Left hindlimb (tissue), 1 donor: ENCODE results near the gene REG1B.

Experiments used
- DNase-seq: peaks from one replicate; pipeline ENCODE4 v3.0.0-alpha.2; 2018

REG1B gene, protein sequence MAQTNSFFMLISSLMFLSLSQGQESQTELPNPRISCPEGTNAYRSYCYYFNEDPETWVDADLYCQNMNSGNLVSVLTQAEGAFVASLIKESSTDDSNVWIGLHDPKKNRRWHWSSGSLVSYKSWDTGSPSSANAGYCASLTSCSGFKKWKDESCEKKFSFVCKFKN

DNA sequence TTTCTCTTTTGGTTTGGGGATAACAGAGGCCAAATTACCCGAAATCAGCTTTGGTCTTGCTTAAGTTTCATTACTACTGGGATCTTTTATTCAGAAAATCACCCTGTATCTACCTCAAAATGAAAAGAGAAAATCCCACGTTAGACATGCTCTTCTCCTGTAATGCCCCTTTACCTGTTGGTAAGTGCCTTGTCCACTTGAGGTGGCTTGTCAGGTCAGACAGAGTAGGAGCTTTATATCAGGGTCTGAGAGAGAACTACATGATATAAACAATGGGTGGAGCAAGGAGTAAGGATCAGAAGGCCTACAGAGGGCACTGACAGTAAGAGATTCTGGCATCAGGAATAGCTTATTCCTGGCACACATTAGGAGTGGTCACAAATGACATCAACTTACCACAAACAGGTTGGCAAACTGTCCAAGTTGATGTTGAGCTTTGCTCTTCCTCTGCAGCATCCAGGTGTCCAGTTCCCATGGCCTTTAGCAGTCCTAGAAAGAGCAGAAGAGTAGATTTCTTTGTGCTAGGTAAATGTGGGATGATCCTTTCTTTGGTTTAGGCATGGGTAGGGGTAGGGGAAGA, at the start of gene REG1B:
TSS of gene REG1B (minus strand) at position 209 of the 580 bp plus-strand sequence. CDS start 381 bp downstream, outside the sequence.
- DNase-seq = no peak

DNA sequence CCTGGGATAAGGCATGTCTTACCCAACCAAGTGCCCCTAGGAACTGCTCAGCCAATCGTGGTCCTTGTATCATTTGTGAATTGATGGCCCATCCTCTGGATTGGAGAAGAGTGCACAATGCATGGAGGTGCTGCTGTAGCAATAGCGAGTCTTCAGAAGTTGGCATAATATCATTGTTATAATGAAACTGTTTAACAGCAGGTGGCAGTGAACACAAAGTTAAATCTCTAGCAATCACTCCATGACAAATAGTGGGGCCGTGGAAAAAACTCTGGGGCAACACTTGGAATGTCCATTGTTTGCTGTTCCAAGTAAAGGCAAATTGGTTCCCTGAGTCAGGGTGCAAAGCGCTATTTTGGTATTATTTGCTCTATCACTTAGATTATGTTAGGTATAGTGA, 43.9 kb upstream of the REG1B start:
- DNase-seq = no peak

DNA sequence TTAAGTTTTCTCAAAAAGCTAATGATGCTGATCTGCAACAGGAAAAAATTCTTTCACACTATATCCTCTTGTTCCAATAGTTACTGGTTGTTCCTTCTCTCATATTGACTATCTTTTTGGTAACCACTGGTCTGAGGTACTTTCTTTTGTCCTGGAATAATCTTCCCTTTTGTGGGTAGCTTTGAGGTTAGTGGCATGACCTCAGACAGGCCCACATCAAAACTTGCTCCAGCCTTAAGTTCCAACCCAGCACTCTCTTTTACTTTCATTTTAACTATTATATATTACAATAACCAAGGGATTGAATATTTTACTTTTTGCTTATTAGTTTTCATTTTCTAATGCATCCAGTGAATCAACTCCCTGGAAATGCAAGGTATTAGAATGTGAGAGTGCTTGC, 42.0 kb upstream of the REG1B start:
- DNase-seq = no peak

DNA sequence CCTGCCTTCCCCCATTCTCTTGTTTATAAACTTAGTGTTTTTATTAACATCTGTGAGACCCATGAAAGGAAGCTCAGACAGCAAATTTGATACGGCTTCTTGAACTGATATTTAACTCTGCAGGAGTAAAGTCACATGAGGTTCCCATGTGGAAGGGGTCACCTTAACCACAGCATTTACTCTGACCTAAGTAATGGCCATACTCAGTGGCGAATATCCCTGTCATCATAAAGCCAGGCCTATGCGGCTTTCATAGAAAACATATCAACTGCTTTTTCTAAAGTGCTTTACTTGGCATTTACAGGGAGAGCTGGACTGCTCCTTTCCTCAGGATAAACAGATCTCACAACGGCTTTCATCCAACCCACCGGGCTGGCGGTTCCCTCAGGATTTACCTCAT, 41.5 kb upstream of the REG1B start:
- no peak for DNase-seq

DNA sequence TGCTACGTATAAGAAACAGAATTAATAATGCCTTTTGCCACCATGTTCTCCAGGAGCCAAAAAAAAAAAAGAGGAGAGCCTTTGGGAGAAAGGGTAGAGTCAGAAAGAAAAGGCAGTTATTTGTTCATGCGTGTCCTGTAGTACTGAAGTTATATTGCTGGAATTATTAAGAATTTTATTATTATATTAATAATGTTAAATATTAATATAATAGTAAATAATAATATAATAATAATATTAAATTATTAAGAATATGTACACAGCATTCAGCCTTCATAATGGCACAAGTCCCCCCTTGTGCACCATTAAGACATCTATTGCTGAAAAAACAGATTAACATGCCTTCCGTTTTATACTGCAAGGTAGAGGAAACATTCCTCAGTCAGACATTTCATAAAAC, 40.6 kb upstream of the REG1B start:
- no peak for DNase-seq

DNA sequence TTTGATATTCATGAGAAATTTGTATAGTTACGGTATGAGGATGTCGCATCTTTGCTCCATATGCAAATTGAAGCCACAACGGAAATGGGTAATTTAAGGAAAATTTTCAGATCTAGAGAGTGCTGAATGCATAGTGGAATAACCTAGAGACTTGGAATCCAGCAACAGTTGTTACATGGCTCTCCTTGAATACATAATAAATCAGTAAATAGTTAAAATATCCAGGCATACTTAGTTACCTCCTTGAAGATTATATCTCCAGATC, 37.9 kb upstream of the REG1B start:
- no peak for DNase-seq

DNA sequence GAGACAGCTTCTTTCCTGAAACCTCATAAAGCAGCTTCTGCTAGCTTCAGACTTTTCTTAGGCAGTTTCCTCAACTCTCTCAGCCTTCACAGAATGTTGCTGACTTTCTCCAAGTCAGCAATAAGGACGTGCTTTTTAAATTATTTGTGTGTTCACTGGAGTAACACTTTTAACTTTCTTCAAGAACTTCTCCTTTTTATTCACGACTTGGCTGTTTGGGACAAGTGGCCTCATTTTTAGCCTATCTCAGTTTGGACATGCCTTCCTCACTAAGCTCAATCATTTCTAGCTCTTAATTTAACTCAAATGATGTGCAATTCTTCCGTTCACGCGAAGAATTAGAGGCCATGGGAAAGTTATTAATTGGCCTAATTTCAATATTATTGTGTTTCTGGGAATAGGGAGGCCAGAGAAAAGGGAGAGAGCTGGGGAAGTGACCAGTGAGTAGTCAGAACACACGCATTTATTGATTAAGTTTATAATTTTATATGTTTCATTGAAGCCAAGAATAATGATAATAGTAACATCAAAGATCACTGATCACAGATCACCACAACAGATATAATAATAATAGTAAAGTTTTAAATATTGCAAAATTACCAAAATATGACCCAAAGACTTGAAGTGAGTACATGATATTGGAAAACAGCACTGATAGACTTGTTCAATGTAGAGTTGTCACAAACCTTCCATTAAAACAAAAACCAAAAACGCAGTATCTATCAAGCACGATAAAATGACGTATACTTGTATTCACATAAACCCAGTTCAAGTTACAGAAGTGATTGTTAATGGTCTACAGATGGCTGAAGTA, 37.3 kb upstream of the REG1B start:
- no peak for DNase-seq

DNA sequence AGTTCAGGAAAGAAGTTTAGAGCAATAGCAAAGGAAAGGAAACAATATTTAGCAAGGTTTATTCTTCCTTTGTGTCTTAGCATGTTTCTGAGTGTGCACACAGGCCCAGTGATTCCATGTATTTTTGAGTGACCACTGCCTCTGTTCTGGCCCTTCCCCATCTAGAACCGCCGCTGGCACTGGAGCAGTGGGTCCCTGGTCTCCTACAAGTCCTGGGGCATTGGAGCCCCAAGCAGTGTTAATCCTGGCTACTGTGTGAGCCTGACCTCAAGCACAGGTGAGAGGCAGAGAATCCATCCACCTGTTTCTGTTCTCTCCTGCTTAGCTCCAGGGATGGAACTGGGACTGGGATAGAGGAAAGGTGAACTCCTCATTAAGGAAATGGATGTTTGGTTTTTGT, 34.9 kb upstream of the REG1B start:
- no peak for DNase-seq

DNA sequence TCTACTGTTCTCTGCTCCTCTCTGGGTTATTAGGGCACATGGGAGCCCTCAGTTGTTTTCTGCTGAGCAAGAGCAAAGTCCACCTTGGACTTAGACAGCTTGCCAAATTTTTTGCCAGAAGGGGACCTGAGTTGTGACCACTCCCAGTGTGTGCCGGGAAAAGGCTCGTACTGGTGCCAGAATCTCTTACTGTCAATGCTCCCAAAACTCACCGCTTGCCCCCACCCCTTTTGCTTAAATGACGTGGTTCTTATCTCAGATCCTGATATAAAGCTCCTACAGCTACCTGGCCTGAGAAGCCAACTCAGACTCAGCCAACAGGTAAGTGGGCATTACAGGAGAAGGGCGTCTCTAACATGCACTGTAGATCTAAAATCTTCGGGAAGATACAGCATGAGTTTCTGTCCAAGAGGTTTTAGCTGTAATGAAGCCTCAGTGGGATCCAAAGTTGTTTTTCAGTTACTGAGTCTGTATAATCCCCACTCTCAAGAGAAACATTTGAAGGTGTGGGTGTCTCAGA, 32.5 kb upstream of the REG1B start, which contains the start of gene REG1A:
TSS of gene REG1A (plus strand) at position 295 of the 520 bp plus-strand sequence. CDS start 374 bp downstream, outside the sequence.
- no peak for DNase-seq

DNA sequence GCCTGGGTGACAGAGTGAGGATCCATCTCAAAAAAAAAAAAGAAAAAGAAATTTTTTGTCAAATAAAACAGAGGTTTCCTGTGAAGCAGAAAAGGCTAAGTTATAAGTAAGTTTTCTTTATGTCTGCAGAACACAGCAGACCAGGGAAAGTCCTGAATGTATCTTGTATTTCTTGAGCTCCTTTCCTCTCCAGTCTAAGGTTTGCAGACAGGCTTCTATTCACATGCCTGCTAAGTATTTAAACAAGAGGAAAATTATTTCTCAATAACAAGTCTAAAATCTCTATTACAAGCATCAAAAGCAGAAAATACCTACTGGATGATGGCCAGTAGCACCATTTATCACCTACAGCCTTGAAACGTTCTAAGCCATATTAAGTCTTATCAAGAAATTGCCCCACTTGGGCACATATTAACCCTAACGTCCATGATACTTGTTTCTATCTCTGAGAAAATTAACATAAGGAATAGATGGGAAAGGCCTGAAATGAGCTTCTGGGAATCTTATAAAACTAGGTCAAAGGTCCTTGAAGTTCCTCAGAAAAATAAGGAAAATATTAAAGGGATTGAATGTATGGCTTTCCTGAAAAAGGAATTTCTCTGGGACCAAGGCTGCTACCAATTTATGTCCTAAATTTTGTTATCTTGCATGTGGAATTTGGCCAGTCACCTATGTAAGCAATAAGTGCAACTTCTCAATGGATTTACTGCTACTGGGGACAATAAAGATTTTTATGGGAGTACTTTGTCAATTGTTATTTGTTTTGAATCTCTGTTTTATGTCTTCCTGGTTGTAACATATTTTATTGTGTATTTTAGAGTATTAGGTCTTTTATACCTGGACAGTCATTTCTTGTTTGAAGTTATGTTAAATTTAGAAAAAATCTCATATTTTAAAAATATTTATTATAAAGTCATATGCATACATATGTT, 29.5 kb upstream of the REG1B start:
- no peak for DNase-seq

DNA sequence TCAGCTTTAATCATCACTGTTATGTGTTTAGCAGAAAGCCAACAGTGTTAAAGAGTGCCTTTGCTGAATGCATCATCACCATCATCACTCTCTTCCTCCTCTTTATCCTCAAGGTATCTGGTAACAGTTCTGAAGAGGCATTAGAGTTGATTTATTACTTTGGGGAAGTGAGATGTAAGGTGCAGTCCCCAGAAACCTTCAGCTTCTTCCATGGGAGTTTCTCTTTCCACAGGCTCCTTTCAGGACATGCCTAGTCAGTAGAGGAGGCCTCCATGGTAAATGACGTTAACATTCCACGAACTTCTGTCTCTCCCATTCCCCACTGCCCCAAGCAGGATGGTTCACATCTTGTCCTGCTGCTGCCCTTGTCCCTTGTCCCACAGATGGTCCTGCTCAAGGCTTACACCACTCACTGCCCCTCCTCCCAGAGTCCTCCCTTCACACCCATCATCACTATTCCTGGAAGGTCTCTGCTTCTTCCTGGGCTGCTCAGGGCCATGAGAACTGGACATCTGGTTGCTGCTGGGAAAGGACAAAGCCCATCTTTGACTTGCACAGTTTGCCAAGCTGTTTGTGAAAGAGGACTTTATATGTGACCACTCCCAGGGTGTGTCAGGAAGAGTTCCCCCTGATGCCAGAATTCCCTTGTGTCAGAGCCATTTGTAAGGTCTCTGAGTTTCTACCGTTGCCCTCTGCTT, 27.2 kb upstream of the REG1B start:
- DNase-seq = no peak

DNA sequence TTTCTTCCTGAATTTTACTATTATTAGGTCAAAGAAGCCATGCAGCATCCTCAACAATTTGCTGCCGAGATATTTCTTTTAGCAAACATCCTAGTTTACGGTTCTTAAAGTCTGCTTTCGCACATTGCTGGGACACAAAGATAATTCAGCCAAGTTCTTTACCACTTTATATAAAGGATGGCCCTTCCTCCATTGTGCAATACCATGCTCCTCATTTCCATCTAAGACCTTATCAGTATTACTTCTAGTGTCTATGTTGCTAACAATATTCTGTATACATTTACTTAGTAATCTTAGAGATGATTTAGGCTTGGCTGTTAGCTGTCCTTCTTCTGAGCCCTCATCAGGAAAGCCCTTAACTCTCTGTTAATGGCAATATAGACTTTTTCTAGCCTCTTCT, 24.5 kb upstream of the REG1B start:
- DNase-seq = no peak

DNA sequence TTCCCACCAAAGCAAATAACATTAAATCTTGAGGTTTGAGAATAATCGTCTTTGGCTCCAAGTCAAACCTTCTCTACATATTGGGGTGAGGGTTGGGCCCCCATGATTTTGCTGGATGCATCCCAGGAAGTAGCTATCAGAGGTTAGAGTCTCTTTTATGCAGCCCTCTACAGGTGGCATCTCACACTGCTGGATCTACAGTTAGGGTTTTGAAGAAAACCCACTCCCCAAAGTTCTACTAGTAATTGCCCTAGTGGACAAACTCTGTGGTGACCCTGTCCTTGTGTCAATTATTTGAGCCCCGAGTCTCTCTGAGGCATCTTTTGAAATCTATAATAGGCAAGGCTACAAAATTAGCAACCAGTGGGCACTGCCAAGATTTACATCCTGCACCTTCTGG, 17.5 kb upstream of the REG1B start:
- DNase-seq = no peak

DNA sequence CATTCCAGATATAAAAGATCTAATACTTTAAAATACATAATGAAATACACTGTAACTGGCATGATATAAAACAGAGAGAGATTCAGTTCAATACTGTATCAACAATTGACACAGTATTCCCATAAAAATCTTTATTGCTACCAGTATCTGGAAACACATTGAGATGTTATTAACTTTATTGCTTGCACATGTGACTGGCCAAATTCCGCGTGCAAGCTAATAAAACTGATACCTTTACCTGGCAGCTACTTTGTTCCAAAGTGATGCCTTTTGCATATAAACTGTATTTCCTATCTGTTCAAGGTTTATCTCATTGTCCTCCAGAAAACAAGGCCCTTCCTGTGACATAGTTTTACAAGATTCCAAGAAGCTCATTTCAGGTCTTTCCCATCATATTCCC, 15.4 kb upstream of the REG1B start:
- DNase-seq = no peak

DNA sequence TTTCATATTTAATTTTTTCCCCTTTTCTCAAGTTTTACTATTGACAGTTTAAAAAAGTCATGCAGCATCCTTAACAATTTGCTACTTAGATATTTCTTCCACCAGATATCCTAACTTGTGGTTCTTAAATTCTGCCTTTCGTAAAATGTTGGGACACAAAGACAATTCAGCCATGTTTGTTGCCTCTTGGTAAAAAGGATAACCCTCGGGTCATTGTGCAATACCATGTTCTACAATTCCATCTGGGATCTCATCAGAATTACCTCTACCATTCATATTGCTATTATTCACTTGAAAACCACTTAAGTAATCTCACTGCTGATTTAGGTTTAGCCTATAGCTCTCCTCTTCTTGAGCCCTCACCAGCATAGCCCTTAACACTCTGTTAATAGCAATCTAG, 13.2 kb upstream of the REG1B start:
- no peak for DNase-seq

DNA sequence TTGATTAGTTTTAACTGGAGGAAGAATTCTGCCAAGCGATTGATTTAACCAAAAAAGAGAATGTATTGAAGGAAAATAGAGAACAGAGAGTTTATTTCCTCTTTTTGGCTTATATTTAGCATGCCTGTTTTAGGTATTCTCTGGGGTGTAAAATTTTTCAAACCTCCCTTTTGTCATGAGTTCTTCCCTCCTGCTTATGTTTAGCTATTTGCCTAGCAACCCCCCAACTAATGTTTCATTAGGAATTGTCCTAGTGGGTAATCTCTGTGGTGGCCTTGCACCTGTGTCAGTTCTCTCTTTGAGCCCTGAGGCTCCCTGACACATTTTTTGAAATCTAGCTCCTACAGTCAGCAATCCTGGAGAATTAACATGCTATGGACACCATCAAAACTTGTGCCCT, 12.5 kb upstream of the REG1B start:
- no peak for DNase-seq

DNA sequence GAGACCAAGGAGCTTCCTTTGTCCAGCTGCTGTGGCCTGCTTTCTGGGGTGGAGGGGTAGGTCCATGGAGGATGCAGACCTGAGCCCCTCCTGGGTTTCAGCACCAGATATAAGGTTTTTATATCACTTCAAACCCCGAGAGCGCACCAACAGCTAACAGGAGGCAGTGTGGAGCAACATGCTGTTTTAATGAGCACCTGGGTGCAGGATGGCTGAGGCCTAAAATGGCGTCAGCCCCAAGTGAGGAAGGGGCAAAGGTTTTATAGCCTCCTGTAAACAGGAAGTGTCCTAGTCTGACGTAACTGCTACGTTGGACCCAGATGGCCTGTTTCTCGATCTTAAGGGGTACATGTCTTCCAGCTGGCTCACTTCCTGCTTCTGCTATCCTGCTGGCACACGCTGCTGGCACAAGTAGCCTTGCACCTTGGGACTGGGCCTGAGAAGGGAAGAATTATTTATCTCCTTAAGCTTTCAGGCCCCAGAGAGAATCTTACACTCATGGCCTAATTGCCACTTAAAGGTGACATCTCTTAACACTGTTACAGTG, 11.4 kb upstream of the REG1B start:
- no peak for DNase-seq

DNA sequence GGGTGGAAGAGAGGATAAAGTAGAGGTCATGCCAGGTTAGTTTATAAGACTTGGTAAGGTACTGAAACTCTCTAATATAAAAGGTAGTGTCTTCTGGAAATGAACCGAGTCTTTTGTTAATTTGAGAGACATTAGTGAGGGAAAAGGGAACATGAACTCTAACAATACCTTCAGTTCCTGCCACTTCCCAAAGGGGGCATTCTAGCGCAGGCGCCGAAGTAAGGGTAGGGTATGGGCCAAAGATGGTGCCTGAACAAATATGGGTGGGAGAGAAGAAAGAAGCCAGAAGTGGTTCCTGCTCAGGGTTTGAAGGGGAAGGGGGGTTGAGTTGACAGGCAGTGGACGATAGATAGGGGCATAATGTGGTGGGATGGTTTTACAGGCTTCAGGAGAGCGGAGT, 10.1 kb upstream of the REG1B start:
- DNase-seq = no peak

DNA sequence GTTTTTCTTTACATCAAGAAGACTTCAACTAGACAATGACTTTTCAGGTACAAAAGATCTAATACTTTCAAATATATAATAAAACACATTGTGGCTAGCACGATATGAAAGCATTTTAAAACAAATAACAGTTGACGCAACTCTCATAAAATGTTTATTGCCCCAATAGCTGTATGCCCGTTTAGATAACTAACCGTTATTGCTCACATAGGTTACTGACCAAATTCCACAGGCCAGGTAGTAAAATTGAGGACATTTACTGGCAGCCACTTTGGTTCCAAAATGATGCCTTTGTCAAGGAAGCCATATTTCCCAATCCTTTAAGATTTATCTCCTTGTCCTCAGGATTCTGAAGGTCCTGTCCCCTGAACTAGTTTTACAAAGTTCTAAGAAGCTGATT, 2.9 kb upstream of the REG1B start:
- no peak for DNase-seq

DNA sequence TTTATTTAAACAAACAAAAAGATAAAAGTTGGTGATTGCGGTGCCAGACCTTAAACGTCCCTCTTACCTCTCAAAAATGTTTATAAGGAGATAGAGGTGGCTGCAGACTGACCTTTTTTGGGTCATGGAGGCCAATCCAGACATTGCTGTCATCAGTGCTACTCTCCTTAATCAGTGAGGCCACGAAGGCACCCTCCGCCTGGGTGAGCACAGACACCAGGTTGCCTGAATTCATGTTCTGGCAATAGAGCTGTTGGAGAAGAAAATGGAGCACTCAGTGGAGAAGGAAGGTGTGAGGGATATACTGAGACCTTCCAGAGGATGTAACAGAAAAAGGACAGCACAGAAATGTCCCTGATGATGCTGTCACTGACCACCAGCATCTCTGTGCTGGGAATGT, 1.5 kb downstream of the REG1B start:
- no peak for DNase-seq

DNA sequence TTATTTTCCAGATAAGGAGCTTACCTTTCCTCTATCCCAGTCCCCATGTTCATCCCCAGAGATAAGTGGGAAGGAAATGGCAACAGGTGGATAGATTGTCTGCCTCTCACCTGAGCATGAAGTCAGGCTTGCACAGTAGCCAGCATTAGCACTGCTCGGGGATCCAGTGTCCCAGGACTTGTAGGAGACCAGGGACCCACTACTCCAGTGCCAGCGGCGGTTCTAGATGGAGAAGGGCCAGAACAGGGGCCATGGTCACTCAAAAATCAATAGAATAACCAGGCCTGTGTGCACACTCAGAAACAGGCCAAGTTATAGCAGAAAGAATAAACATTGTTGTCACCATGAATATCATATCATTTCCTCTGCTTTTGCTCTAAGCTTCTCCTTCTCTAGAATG, 2.4 kb downstream of the REG1B start:
- no peak for DNase-seq

DNA sequence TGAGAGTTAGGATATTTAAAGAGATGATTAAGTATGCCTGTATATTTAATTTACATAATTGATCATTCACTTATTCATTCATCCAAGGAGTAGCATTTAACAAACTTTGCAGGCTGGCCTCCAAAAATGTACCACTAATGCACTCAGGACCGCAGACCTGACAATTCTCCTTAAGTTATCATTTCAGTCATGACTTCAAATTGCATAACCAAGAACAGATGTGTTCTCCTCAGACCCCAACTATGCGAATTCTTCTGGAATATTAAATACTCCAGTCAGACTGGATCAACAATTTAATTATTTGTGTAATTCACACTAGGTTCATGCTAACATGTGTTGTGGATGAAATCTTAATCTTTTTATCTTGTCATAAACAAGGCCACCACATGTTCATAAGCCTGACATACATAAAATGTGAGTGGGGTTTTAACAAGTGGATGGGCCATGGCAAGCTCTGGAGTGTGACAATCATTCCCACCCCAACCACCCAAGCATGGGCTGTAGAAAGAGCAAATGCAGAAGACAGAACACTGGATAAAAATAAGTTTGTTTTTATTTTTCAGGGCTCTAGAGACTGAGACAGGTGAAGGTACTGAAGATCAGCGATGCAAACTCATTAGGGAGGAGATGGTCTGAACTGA, 3.2 kb downstream of the REG1B start:
- no peak for DNase-seq
